RWPE2 (cell line): ENCODE data around the gene EXOC5.

ENCODE experiments used
- ATAC-seq: fragments of 200-7000 bp; cut with Tn5 transposase; 3 replicates; pipeline ENCODE4 v1.9.1; 2021; ENCODE audit warnings: low read depth
- DNase-seq: peaks from one replicate; pipeline ENCODE4 v3.0.0-alpha.2; 2020; ENCODE audit warnings: low spot score
- H3K27ac ChIP-seq: fragments of 450-650 bp; 2 replicates; pipeline ENCODE4 v1.5.1; 2017; ENCODE audit warnings: mild to moderate bottlenecking; ENCODE audit not compliant: poor library complexity, severe bottlenecking
- H3K27me3 ChIP-seq: fragments of 250-450 bp; sonication (Bioruptor Pico); 2 replicates; pipeline ENCODE4 v1.5.1; 2021; ENCODE audit warnings: mild to moderate bottlenecking, moderate library complexity; ENCODE audit not compliant: insufficient read depth, poor library complexity, severe bottlenecking
- H3K36me3 ChIP-seq: fragments of 250-450 bp; sonication (Bioruptor Pico); 2 replicates; pipeline ENCODE4 v1.5.1; 2020; ENCODE audit warnings: low read depth, mild to moderate bottlenecking, moderate library complexity
- H3K4me1 ChIP-seq: fragments of 250-450 bp; sonication (Bioruptor Pico); 2 replicates; pipeline ENCODE4 v1.5.1; 2021; ENCODE audit warnings: mild to moderate bottlenecking, moderate library complexity; ENCODE audit not compliant: insufficient read depth, poor library complexity, severe bottlenecking
- H3K4me3 ChIP-seq: fragments of 250-450 bp; sonication (Bioruptor Pico); 2 replicates; pipeline ENCODE4 v1.5.1; 2021; ENCODE audit warnings: mild to moderate bottlenecking, moderate library complexity; ENCODE audit not compliant: severe bottlenecking
- H3K9me3 ChIP-seq: fragments of 250-450 bp; sonication (Bioruptor Pico); 2 replicates; pipeline ENCODE4 v1.5.1; 2021; ENCODE audit warnings: mild to moderate bottlenecking, moderate library complexity; ENCODE audit not compliant: severe bottlenecking
- CTCF ChIP-seq: fragments of 450-650 bp; IDR thresholded peaks from one replicate; pipeline ENCODE4 v1.5.1; 2017; ENCODE audit warnings: mild to moderate bottlenecking, moderate library complexity; ENCODE audit not compliant: poor library complexity, severe bottlenecking

EXOC5 gene

DNA sequence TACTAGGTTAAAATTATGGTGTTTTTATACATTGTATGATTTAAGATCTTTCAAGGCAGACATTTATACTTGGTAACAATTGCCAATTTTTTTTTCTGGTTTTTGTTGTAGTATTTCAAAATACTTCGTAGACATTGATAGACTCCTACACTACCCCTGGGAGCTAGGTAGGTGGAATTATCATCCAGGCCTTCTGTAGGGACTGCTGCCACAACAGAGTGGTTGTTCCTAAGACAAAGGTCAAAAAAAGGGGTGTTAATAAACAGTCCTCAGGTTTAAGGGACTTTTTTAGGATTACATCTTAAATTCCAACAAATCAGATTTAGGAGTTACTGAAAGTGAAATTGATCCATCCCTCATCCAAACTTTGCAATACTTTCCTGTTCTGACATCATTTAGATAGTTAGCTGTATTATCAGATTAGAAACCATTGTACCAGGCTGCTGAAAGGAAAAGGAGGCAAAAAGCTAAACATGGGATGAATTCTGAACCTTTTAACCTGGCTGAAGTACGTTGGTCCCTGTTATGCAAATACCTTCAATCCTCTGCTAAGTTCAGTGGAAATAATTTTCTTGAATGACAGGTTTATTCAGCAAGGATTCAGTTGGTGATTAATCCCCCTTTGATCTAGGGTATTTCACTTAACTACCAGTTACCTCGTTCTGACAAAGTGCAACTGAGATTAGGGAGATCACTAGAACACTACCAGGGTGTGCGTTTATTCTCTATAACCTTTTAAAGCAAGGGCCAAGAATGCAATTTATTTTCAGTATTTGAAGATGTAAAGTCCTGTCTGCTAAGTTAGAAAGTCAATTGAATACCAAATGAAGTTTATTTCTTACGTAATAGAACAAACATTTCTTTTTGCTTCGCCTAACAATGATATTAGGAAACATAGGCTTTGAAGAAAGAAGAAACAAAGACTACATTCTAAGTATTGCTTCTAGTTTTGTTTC, 23.3 kb upstream of the EXOC5 start:
- H3K9me3 ChIP-seq, result no peaks in the 10 kb centered on the region
- no peak overlapping the region for H3K4me3 ChIP-seq
- no peak overlapping the region for H3K27ac ChIP-seq
- ATAC-seq, result no peak
- H3K27me3 ChIP-seq, result no peaks in the 10 kb centered on the region
- H3K36me3 ChIP-seq, result peaks cover 41% of the 10 kb centered on the region
- H3K4me1 ChIP-seq, result no peaks in the 10 kb centered on the region
- no peak for TF ChIP-seq CTCF
- DNase-seq, result no peak

DNA sequence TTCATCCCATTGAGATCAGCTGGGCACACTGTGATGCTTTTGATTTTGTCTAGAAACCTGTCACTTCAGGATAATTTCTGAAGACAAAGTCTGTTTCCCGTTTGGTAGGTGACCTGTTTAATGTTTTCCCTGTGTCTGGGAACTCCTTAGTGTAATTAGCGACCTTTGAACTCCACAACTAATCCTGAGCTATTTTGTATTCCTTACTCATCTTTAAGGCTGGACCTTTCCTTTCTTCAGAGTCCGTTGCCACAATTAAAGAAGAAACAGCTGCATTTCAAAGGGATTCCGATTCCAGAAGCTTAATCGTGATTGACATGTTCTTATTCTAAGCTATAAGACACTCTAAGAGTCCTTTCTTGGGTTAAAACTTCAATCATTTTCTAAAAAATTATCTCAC, 22.0 kb upstream of the EXOC5 start:
- no peak overlapping the region for H3K27ac ChIP-seq
- no peaks in the 10 kb centered on the region for H3K4me1 ChIP-seq

GRCh38 chr14:57287745-57288144, 19.0 kb upstream of the EXOC5 start:
- Histone ChIP-seq H3K4me1 (no peaks in the 10 kb centered on the region), H3K27me3 (no peaks in the 10 kb centered on the region), H3K36me3 (peaks cover 78% of the 10 kb centered on the region)

More for the DNA sequence above, 22.0 kb upstream of the EXOC5 start:
- no peak for DNase-seq
- TF ChIP-seq CTCF, result no peak
- no peak overlapping the region for H3K4me3 ChIP-seq
- no peaks in the 10 kb centered on the region for H3K9me3 ChIP-seq
- no peak for ATAC-seq
- H3K27me3 ChIP-seq, result no peaks in the 10 kb centered on the region
- peaks cover 49% of the 10 kb centered on the region for H3K36me3 ChIP-seq

GRCh38 chr14:57277062-57277461, 8.4 kb upstream of the EXOC5 start:
- no peak overlapping the region for H3K4me3 ChIP-seq
- no peaks in the 10 kb centered on the region for H3K4me1 ChIP-seq
- H3K9me3 ChIP-seq, result no peaks in the 10 kb centered on the region
- ATAC-seq (no peak), DNase-seq (no peak)
- H3K36me3 ChIP-seq, result peaks cover 65% of the 10 kb centered on the region
- H3K27me3 ChIP-seq, result no peaks in the 10 kb centered on the region
- no peak overlapping the region for H3K27ac ChIP-seq
- TF ChIP-seq CTCF, result no peak

More at GRCh38 chr14:57287745-57288144, 19.0 kb upstream of the EXOC5 start:
- no peak overlapping the region for H3K27ac ChIP-seq
- H3K9me3 ChIP-seq, result no peaks in the 10 kb centered on the region
- no peak for ATAC-seq
- TF ChIP-seq CTCF, result no peak
- no peak for DNase-seq
- no peak overlapping the region for H3K4me3 ChIP-seq

GRCh38 chr14:57275023-57275664, 6.4 kb upstream of the EXOC5 start:
- DNase-seq (no peak), ATAC-seq (no peak)
- Histone ChIP-seq H3K27me3 (no peaks in the 10 kb centered on the region), H3K27ac (no peak overlapping the region), H3K9me3 (no peaks in the 10 kb centered on the region), H3K4me3 (no peak overlapping the region), H3K36me3 (peaks cover 66% of the 10 kb centered on the region), H3K4me1 (peaks cover 19% of the 10 kb centered on the region)
- TF ChIP-seq CTCF, result no peak
